Measurements from ENCODE around the gene HIGD1C. TPM values are rescaled to one million over a fixed set of nuclear protein-coding genes. Genes with fewer than 3 reads are reported as not detected.
"Not testable (repeated sequence)": the region's sequence is repeated elsewhere in the genome, so short reads cannot be mapped to it uniquely, and the experiment has no call there.

Gene HIGD1C
- total RNA-seq, 2 donors from 2014 or later = not detected

GRCh38 chr12:50929831-50930230 lies 22.5 kb upstream of the HIGD1C start:
- ATAC-seq (no peak), DNase-seq (no peak)
- intact Hi-C loops (cut with DNase I) = loop anchor here (5.0 to 10.0 kb wide), 2 partner anchors 105 to 108 kb away; no protein-coding TSS in a partner anchor

GRCh38 chr12:50930477-50930876 lies 21.9 kb upstream of the HIGD1C start:
- ATAC-seq; DNase-seq; intact Hi-C loops (cut with DNase I): not testable (repeated sequence)

- DNase-seq (no peak), ATAC-seq (no peak)
- intact Hi-C loops (cut with DNase I) = no loop called here
Measured at GRCh38 chr12:50932787-50933280, 19.5 kb upstream of the HIGD1C start.

GRCh38 chr12:50933459-50934124 lies 18.8 kb upstream of the HIGD1C start:
- ATAC-seq = no peak
- intact Hi-C loops (cut with DNase I) = no loop called here

GRCh38 chr12:50934371-50934851 lies 17.9 kb upstream of the HIGD1C start:
- intact Hi-C loops (cut with DNase I) = no loop called here
- ATAC-seq = peak; percentile 51 to 76
- no peak for DNase-seq

More at GRCh38 chr12:50933459-50934124, 18.8 kb upstream of the HIGD1C start:
- no peak for DNase-seq

- DNase-seq = no peak
- intact Hi-C loops (cut with DNase I) = no loop called here
- peak; percentile 46 to 76 for ATAC-seq
Measured at GRCh38 chr12:50934981-50935807, 17.1 kb upstream of the HIGD1C start.

GRCh38 chr12:50936821-50937530 lies 15.4 kb upstream of the HIGD1C start:
- intact Hi-C loops (cut with DNase I) = no loop called here
- DNase-seq = no peak
- no peak for ATAC-seq

GRCh38 chr12:50937653-50938052 lies 14.7 kb upstream of the HIGD1C start:
- DNase-seq (no peak), ATAC-seq (no peak)
- intact Hi-C loops (cut with DNase I) = no loop called here

- no peak for ATAC-seq
- no peak for DNase-seq
- intact Hi-C loops (cut with DNase I) = no loop called here
Measured at GRCh38 chr12:50947933-50948626, 4.3 kb upstream of the HIGD1C start.

- ATAC-seq (no peak), DNase-seq (no peak)
- intact Hi-C loops (cut with DNase I) = no loop called here
Measured at GRCh38 chr12:50948798-50949197, 3.5 kb upstream of the HIGD1C start.

GRCh38 chr12:50949801-50950302 lies 2.5 kb upstream of the HIGD1C start:
- ATAC-seq (no peak), DNase-seq (no peak)
- intact Hi-C loops (cut with DNase I) = no loop called here

- intact Hi-C loops (cut with DNase I) = no loop called here
- ATAC-seq (peak in 1 of 2 donors; percentile 78), DNase-seq (no peak)
Measured at GRCh38 chr12:50951112-50951511, 1.2 kb upstream of the HIGD1C start.

GRCh38 chr12:50953047-50953446 lies 703 bp downstream of the HIGD1C start:
- DNase-seq = no peak
- ATAC-seq = no peak
- intact Hi-C loops (cut with DNase I) = no loop called here

GRCh38 chr12:50954789-50955188 lies 2.4 kb downstream of the HIGD1C start:
- intact Hi-C loops (cut with DNase I); ATAC-seq; DNase-seq: not testable (repeated sequence)

- DNase-seq (no peak), ATAC-seq (no peak)
- intact Hi-C loops (cut with DNase I) = no loop called here
Measured at GRCh38 chr12:50955288-50955687, 2.9 kb downstream of the HIGD1C start.

GRCh38 chr12:50955697-50956096 lies 3.4 kb downstream of the HIGD1C start:
- DNase-seq (no peak), ATAC-seq (no peak)
- intact Hi-C loops (cut with DNase I) = no loop called here

GRCh38 chr12:50960130-50960529 lies 7.8 kb downstream of the HIGD1C start:
- ATAC-seq = no peak
- no peak for DNase-seq
- intact Hi-C loops (cut with DNase I) = no loop called here

- intact Hi-C loops (cut with DNase I) = no loop called here
- ATAC-seq (no peak), DNase-seq (no peak)
Measured at GRCh38 chr12:50961708-50962107, 9.4 kb downstream of the HIGD1C start.

GRCh38 chr12:50964432-50964831 lies 12.1 kb downstream of the HIGD1C start:
- ATAC-seq = no peak

More at GRCh38 chr12:50964432-50964831, 12.1 kb downstream of the HIGD1C start:
- no peak for DNase-seq
- intact Hi-C loops (cut with DNase I) = no loop called here
